HCT116 (cell line): ENCODE results near the gene PRKCA. TPM values are rescaled to one million over a fixed set of nuclear protein-coding genes. Genes with fewer than 3 reads are reported as not detected.

ENCODE experiments used
- ATAC-seq: fragments of 200-7000 bp; cut with Tn5 transposase; 2 replicates; pipeline ENCODE4 v1.9.1; 2020; ENCODE audit warnings: mild to moderate bottlenecking, moderate library complexity
- BruUV-seq: library from RNA; stranded (reverse); fragments of 400-500 nt; replicated peaks from 2 replicates; lab custom pipeline; 2021; lab: Mats Ljungman, UMichigan
- CTCF ChIA-PET: fragments of 300-600 bp; sonication (Branson Sonifier 250); formaldehyde crosslinking; loops from one replicate; lab custom pipeline; 2021; ENCODE audit warnings: antibody characterized with exemption; lab: Charles Lee
- POLR2A ChIA-PET: fragments of 300-600, 350-600 bp; sonication (Branson Sonifier 250); formaldehyde crosslinking; loops from one replicate; lab custom pipeline; 2021; ENCODE audit warnings: antibody characterized with exemption; lab: Charles Lee
- RAD21 ChIA-PET, 2 experiments: fragments of 300-600 bp; sonication (Branson Sonifier 250); formaldehyde crosslinking; loops; one replicate each; lab custom pipeline; 2023; ENCODE audit warnings: low total read pairs in 2 of 2; ENCODE audit not compliant: uncharacterized antibody in 2 of 2, unreplicated experiment in 2 of 2, low non-redundant PET in 1 of 2; lab: Charles Lee
- DNase-seq: peaks from one replicate; pipeline ENCODE4 v3.0.0-alpha.2; 2010; ENCODE audit warnings: low read depth, low spot score
- H2AFZ ChIP-seq: fragments of 200-600 bp; shearing (Covaris generic), sonication (generic); 2 replicates; pipeline ENCODE4 v1.6.1; 2017; ENCODE audit warnings: low read depth, mixed run types, mixed read lengths, antibody characterized with exemption, low read length; ENCODE audit not compliant: poor library complexity, severe bottlenecking
- H3K27ac ChIP-seq: 2 replicates; pipeline ENCODE4 v1.5.1; 2012; ENCODE audit warnings: low read depth, low read length
- H3K27me3 ChIP-seq: fragments of 200-600 bp; sonication (generic); 2 replicates; pipeline ENCODE4 v1.6.1; 2016; ENCODE audit warnings: mixed run types, low read length, mixed read lengths; ENCODE audit not compliant: insufficient read depth
- H3K36me3 ChIP-seq, 2 experiments: fragments of 200-500 bp in 1 of 2; fragments of 200-600 bp in 1 of 2; sonication (Bioruptor generic) in 1 of 2; sonication (generic) in 1 of 2; 2 replicates each; pipeline versions ENCODE4 v1.5.1 to v1.6.1; 2014 to 2016; ENCODE audit warnings: low read length in 2 of 2, inconsistent platforms in 1 of 2, mixed read lengths in 1 of 2, mixed run types in 1 of 2; ENCODE audit not compliant: insufficient read depth in 2 of 2, control insufficient read depth in 1 of 2
- H3K4me1 ChIP-seq, 2 experiments: fragments of 200-600 bp in 1 of 2; sonication (generic) in 1 of 2; 2 replicates each; pipeline versions ENCODE4 v1.5.1 to v1.6.1; 2012 to 2017; ENCODE audit warnings: low read length in 2 of 2, inconsistent platforms in 1 of 2, mild to moderate bottlenecking in 1 of 2, mixed read lengths in 1 of 2, mixed run types in 1 of 2, moderate library complexity in 1 of 2; ENCODE audit not compliant: insufficient read depth in 2 of 2, control insufficient read depth in 1 of 2
- H3K4me2 ChIP-seq: fragments of 200-600 bp; sonication (generic); 2 replicates; pipeline ENCODE4 v1.6.1; 2017; ENCODE audit warnings: mixed run types, low read length, mixed read lengths
- H3K4me3 ChIP-seq, 2 experiments: fragments of 200-600 bp in 1 of 2; sonication (generic) in 1 of 2; replicated peaks in 1 of 2; 2 replicates each; pipeline ENCODE4 v1.5.1; 2011 to 2016; ENCODE audit warnings: low read length in 2 of 2, control low read depth in 1 of 2, low read depth in 1 of 2, mild to moderate bottlenecking in 1 of 2, mixed read lengths in 1 of 2, mixed run types in 1 of 2
- H3K79me2 ChIP-seq: fragments of 200-600 bp; sonication (generic); 2 replicates; pipeline ENCODE4 v1.6.1; 2017; ENCODE audit warnings: mild to moderate bottlenecking, mixed run types, low read length, moderate library complexity, mixed read lengths; ENCODE audit not compliant: insufficient read depth
- H3K9ac ChIP-seq: fragments of 200-600 bp; sonication (generic); 2 replicates; pipeline ENCODE4 v1.6.1; 2016; ENCODE audit warnings: low read length, mixed read lengths
- H3K9me2 ChIP-seq: fragments of 200-600 bp; sonication (generic), shearing (Covaris generic); 2 replicates; pipeline ENCODE4 v1.6.1; 2017; ENCODE audit warnings: mixed run types, mild to moderate bottlenecking, moderate library complexity; ENCODE audit not compliant: insufficient read depth
- H3K9me3 ChIP-seq, 2 experiments: fragments of 200-500 bp in 1 of 2; fragments of 200-600 bp in 1 of 2; sonication (Bioruptor generic) in 1 of 2; sonication (generic) in 1 of 2; 2 replicates each; pipeline ENCODE4 v1.6.1; 2014 to 2017; ENCODE audit warnings: low read length in 2 of 2, mixed read lengths in 2 of 2, inconsistent platforms in 1 of 2, low read depth in 1 of 2, mild to moderate bottlenecking in 1 of 2, mixed run types in 1 of 2, moderate library complexity in 1 of 2; ENCODE audit not compliant: control insufficient read depth in 1 of 2, insufficient read depth in 1 of 2
- H4K20me1 ChIP-seq: fragments of 200-600 bp; sonication (generic), shearing (Covaris generic); 2 replicates; pipeline ENCODE4 v1.6.1; 2017; ENCODE audit warnings: mixed run types, mild to moderate bottlenecking, moderate library complexity; ENCODE audit not compliant: insufficient read depth
- CTCF ChIP-seq, 3 experiments: fragments of 200-600 bp in 1 of 3; sonication (generic) in 1 of 3; IDR thresholded peaks in 2 of 3; conservative IDR thresholded peaks in 1 of 3; 2 replicates each; pipeline ENCODE4 v1.5.1; 2012 to 2017; ENCODE audit warnings: low read depth in 2 of 3, low read length in 2 of 3, antibody characterized with exemption in 1 of 3, borderline replicate concordance in 1 of 3, control low read depth in 1 of 3, mild to moderate bottlenecking in 1 of 3, mixed read lengths in 1 of 3, mixed run types in 1 of 3, moderate library complexity in 1 of 3; ENCODE audit not compliant: insufficient read depth in 1 of 3
- JUND ChIP-seq: IDR thresholded peaks from 2 replicates; pipeline ENCODE4 v1.6.1; 2012
- YY1 ChIP-seq: IDR thresholded peaks from 2 replicates; pipeline ENCODE4 v1.6.1; 2011; ENCODE audit warnings: low read length, low read depth, moderate library complexity, mild to moderate bottlenecking; ENCODE audit not compliant: insufficient replicate concordance; ENCODE audit errors: extremely low read depth
- intact Hi-C: fragments of 100-400 bp; cut with micrococcal nuclease; formaldehyde crosslinking; loops from 2 replicates; pipeline ENCODE4 v1.10.0; 2022
- total RNA-seq: library from RNA; stranded (reverse); gene quantifications from one replicate; pipeline ENCODE4 v1.2.1, GENCODE V29; 2021; ENCODE audit not compliant: unreplicated experiment

Gene PRKCA
- total RNA-seq, 1 experiment from 2014 or later, result 18.8 TPM

- TF ChIP-seq CTCF (IDR thresholded peaks at IDR 0.05 in 2 of 3, conservative IDR thresholded peaks at IDR 0.05 in 1 of 3; ENCODE audit: borderline replicate concordance in 1 of 3, insufficient read depth in 1 of 3, low read depth in 2 of 3, low read length in 2 of 3) (no peak), YY1 (no peak)
These were observed 25.2 kb upstream of the PRKCA start (continued) for GRCh38 chr17:66277191-66277590.

- intact Hi-C loops, result no loop called here
- no peaks in the 10 kb centered on the region for H3K79me2 ChIP-seq
- no peaks in the 10 kb centered on the region for H3K27me3 ChIP-seq
- POLR2A ChIA-PET, result no interaction called here
- H3K9me2 ChIP-seq, result no peaks in the 10 kb centered on the region
- TF ChIP-seq JUND, result no peak
- TF ChIP-seq, all 23 proteins: peak for 0
- H3K4me2 ChIP-seq, result no peak overlapping the region
- 0 out of 4 replicates have a peak, but pooled peaks cover 0 to 2% of the 10 kb centered on the region in 2 experiments for H3K4me1 ChIP-seq
- no peak overlapping the region for H3K4me3 ChIP-seq
- no peak overlapping the region for H3K27ac ChIP-seq
- no peak overlapping the region for H3K9ac ChIP-seq
- no peak for DNase-seq
- no peak overlapping the region for H2AFZ ChIP-seq
- CTCF ChIA-PET, result no interaction called here
- no peaks in the 10 kb centered on the region for H4K20me1 ChIP-seq
- ATAC-seq, result no peak
- no TSS peak for BruUV-seq
- no peaks in the 10 kb centered on the region for H3K36me3 ChIP-seq
- RAD21 ChIA-PET, result no interaction called here
- no peaks in the 10 kb centered on the region for H3K9me3 ChIP-seq
These were observed 20.6 kb upstream of the PRKCA start for GRCh38 chr17:66281661-66282369.
